Mucosa of rectum (tissue), 2 donors: Measurements from ENCODE around the gene IER5L.

Experiments
- H3K27ac ChIP-seq, 2 donors: one replicate each; pipeline ENCODE4 v1.7.0; 2013; ENCODE audit warnings: inconsistent platforms in 2 of 2, low read depth in 2 of 2, low read length in 2 of 2
- H3K27me3 ChIP-seq, 2 donors: one replicate each; pipeline ENCODE4 v1.7.0; 2013; ENCODE audit warnings: low read length in 2 of 2; ENCODE audit not compliant: control insufficient read depth in 2 of 2, insufficient read depth in 2 of 2
- H3K36me3 ChIP-seq, 2 donors: one replicate each; pipeline ENCODE4 v1.7.0; 2013; ENCODE audit warnings: low read length in 2 of 2; ENCODE audit not compliant: control insufficient read depth in 2 of 2, insufficient read depth in 2 of 2
- H3K4me1 ChIP-seq, 2 donors: one replicate each; pipeline ENCODE4 v1.7.0; 2013; ENCODE audit warnings: low read length in 2 of 2, mild to moderate bottlenecking in 1 of 2; ENCODE audit not compliant: control insufficient read depth in 2 of 2, insufficient read depth in 2 of 2
- H3K4me3 ChIP-seq, 2 donors: one replicate each; pipeline ENCODE4 v1.7.0; 2013; ENCODE audit warnings: low read length in 2 of 2
- H3K9ac ChIP-seq, 2 donors: one replicate each; pipeline ENCODE4 v1.7.0; 2013; ENCODE audit warnings: low read length in 2 of 2, low read depth in 1 of 2, mild to moderate bottlenecking in 1 of 2
- H3K9me3 ChIP-seq, 2 donors: one replicate each; pipeline ENCODE4 v1.7.0; 2013; ENCODE audit warnings: low read length in 2 of 2; ENCODE audit not compliant: control insufficient read depth in 2 of 2
- donor health status: healthy.
- donor health status: Normal muscosa, but diverticular disease.

Gene IER5L

GRCh38 chr9:129150672-129151211 is 27.3 kb downstream of the IER5L start:
- Histone ChIP-seq H3K4me3 (no peak overlapping the region), H3K9ac (no peak overlapping the region), H3K36me3 (peaks cover 8 to 16% of the 10 kb centered on the region in 2 donors), H3K27me3 (no peaks in the 10 kb centered on the region), H3K27ac (no peak overlapping the region), H3K4me1 (peaks cover 3 to 5% of the 10 kb centered on the region in 2 donors), H3K9me3 (no peaks in the 10 kb centered on the region)

DNA sequence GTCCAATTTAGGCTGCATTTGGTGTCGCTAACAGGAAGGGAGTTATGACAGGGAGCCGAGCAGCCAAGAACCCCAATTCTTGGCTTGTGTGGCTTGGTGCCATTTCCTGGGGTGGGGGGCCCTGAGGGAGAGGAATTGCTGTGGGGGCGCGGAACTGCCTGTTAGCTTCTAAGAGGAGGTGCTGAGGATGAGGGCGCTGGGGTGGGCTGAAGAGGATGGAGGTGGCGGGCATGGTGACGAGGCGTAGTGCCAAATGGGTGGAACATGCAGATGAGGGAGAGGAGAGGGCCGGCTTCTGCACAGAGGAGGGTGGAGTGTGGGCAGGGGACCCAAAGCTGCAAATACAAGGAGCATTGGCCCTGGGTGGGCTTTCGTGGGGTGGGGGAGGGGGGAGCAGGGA is 27.9 kb downstream of the IER5L start:
- peaks cover 6 to 11% of the 10 kb centered on the region in 2 donors for H3K4me1 ChIP-seq
- peaks cover 6 to 16% of the 10 kb centered on the region in 2 donors for H3K36me3 ChIP-seq
- no peak overlapping the region for H3K9ac ChIP-seq
- no peaks in the 10 kb centered on the region for H3K9me3 ChIP-seq
- H3K4me3 ChIP-seq = no peak overlapping the region
- H3K27ac ChIP-seq = no peak overlapping the region
- H3K27me3 ChIP-seq = no peaks in the 10 kb centered on the region

DNA sequence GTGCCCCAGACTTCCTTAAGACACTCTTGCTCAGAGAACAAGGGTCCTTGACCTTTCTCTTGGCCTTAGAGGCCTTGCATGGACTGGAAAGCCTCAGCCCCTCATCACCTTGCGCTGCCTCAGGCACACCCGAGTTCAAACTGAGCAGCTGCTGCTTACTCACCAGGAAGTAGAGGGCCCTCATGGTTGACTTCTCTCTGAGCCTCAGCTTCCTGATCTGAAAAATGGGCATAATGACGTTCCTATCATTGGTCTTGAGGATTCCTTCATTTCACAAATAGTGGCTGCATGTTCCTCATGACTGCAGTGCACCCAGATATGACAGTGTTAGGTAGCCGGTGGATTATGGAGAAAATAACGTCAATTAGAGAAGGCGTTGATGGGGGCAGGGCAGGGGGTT is 28.6 kb downstream of the IER5L start:
- H3K9ac ChIP-seq = no peak overlapping the region
- no peaks in the 10 kb centered on the region for H3K9me3 ChIP-seq
- peaks cover 6 to 9% of the 10 kb centered on the region in 2 donors for H3K36me3 ChIP-seq
- no peak overlapping the region for H3K4me3 ChIP-seq
- no peaks in the 10 kb centered on the region for H3K27me3 ChIP-seq
- H3K4me1 ChIP-seq = peaks cover 6 to 12% of the 10 kb centered on the region in 2 donors
- no peak overlapping the region for H3K27ac ChIP-seq

DNA sequence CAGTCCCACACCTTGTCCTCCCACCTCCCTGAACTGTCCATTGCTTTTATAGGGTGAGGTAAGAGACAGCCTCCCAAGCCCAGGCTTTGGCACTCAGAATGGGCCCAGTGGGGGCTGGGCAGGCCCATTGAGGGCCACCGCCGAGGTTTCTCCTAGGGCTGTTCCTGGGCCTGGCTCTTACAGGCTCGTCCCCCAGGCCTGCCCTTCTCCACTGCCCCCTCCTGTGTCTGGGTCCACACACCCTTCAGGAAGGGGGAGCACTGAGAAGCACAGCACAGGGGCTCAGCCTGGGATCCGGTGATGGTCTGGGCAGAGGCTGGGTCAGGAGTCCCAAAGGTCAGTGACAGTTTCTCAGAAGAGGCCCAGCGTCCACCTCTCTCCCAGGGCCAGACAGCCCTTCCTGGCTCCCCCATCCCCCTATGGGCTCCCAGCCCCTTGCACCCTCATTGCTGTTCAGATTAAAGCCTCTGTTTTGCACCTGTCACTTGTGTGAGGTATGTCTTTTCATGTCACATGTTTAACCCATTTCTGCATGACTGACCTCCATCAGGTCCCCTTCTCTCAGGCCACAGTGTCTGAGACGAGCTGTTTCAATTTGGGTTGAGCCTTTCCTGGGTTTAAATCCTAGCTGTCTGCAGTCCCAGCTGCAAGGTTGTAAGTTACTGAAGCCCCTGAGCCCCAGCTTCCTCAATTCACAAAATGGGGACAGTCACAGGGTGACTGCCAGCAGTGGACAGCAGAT is 29.4 kb downstream of the IER5L start:
- H3K4me1 ChIP-seq = peaks cover 6 to 16% of the 10 kb centered on the region in 2 donors
- H3K9ac ChIP-seq = no peak overlapping the region

DNA sequence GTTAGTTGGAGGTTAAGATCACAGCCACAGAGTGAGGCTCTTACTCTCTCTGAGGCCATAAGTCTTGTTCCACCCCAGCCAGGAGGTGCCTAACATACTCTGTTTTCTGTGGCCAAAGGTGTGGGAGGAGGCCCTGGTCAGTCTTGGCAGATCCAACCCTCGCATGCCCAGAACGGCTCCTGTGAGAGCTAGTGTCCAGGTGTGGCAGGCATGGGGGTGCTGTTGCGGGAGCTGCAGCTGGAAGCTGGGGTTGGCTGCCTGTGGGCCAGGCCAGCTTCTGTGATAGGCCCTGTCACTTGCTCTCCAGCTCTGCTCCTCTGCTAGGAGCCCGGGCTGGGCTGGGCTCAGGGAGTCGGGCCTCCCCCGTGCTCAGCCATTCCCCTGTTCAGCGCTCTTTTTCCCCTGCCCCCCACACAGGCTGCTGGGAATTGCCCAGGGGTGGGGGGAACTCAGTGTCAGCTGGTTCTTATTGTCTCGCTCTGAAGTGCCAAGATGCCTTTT is 31.6 kb downstream of the IER5L start:
- Histone ChIP-seq H3K27me3 (no peaks in the 10 kb centered on the region), H3K27ac (peak overlapping the region; percentile 60 to 74), H3K9me3 (no peaks in the 10 kb centered on the region), H3K4me3 (no peak overlapping the region), H3K9ac (peak overlapping the region; percentile 6 to 38), H3K4me1 (peaks cover 24 to 35% of the 10 kb centered on the region in 2 donors), H3K36me3 (peaks cover 6 to 14% of the 10 kb centered on the region in 2 donors)

More for the DNA sequence above, 29.4 kb downstream of the IER5L start:
- peaks cover 6 to 15% of the 10 kb centered on the region in 2 donors for H3K36me3 ChIP-seq
- H3K27ac ChIP-seq = no peak overlapping the region
- H3K4me3 ChIP-seq = no peak overlapping the region
- no peaks in the 10 kb centered on the region for H3K9me3 ChIP-seq
- no peaks in the 10 kb centered on the region for H3K27me3 ChIP-seq

DNA sequence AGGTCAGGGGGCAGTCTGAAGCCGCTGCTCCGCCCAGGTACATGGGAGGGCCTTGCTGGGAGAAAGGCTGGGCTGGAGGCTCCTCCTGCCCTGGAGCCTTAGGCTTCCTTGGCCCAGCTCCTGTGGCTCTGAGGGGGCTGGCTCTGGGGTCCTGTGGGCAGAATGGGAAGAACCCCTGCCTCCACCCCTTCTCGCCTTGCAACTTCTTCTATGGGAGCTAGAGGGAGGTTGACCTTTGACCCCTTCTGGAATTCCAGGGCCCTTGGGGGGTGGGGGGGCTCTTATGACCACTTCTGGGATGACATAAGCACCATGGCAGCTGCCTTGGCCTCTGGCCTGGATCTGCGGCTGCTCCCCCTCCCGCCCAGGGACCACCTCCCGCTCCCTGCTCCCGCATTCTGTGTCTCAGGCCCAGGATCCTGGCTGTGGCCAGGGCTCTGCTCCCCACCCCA is 32.2 kb downstream of the IER5L start:
- no peaks in the 10 kb centered on the region for H3K9me3 ChIP-seq
- peak overlapping the region; percentile 60 to 74 for H3K27ac ChIP-seq
- H3K36me3 ChIP-seq = peaks cover 6 to 12% of the 10 kb centered on the region in 2 donors
- H3K4me3 ChIP-seq = no peak overlapping the region
- peaks cover 31 to 41% of the 10 kb centered on the region in 2 donors for H3K4me1 ChIP-seq
- no peak overlapping the region for H3K9ac ChIP-seq
- no peaks in the 10 kb centered on the region for H3K27me3 ChIP-seq

DNA sequence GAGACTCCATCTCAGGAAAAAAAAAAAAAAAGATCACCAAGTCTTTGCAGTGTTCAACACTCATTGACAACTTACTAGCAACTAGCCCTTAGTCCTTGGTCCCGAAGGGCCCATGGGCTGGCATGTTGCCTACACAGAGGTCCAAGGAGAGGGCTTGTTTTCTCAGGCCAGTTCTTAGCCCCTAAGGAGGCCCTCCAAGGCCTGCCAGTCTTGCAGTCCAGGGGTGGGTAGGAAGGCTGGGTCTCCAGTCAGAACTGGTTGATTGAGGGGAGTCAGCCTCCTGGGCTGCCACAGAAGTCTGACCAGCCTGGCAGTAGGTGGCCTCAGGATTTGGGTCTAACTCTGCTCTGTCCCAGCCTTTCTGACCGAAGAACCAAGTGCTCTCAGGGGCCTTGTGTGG is 32.7 kb downstream of the IER5L start:
- Histone ChIP-seq H3K9ac (no peak overlapping the region), H3K4me3 (no peak overlapping the region), H3K27ac (peak overlapping the region; percentile 60 to 74), H3K9me3 (no peaks in the 10 kb centered on the region), H3K36me3 (peaks cover 6 to 12% of the 10 kb centered on the region in 2 donors), H3K27me3 (no peaks in the 10 kb centered on the region), H3K4me1 (peaks cover 35 to 46% of the 10 kb centered on the region in 2 donors)

DNA sequence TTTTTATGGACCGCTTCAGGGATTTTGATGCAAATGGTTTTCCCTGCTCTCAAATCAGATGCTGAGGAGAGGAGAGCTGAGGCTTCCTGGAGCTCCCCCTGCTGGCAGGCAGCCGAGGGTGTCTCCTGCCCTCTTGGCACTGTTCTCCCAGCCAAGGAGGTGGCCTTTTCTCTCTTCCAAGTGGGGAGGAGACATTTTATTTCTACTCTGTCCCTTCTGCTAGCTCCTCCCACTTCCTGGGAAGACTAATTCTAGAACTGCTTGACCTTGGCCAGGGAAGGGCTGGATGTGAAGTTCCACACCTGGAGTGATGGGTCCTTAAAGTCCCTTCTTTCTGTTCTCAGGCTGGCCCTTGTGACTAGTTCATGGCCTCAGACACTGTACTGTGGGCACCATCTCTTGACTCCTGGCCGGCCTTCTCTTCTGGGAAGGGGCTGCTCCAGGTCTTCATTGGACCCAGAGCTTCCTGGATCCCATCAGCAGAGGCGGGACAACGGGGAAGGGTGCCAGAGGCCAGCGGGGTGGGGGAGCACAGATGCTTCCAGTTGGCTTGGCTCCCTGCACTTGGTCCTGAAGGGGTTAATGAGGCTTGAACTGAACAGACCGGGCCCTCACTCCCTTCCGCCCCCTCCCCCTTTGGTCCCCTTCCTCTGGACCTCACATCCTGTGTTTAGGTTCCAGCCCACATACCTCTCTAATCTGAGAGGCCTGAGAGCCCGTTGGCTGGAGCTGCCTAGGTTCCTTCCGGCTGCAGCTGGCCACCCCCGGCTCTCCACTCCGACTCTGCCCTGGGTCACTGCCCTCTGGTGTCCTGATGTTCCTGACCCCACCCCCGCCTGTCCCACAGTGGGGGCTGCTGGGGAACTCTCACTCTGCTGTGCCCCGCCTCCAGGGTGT is 34.8 kb downstream of the IER5L start:
- no peaks in the 10 kb centered on the region for H3K9me3 ChIP-seq
- no peaks in the 10 kb centered on the region for H3K27me3 ChIP-seq
- peak overlapping the region; percentile 5 to 31 for H3K4me3 ChIP-seq
- peaks cover 46 to 59% of the 10 kb centered on the region in 2 donors for H3K4me1 ChIP-seq
- H3K27ac ChIP-seq = peak overlapping the region; percentile 77 to 99
- peaks cover 0 to 12% of the 10 kb centered on the region in 2 donors for H3K36me3 ChIP-seq
- H3K9ac ChIP-seq = peak overlapping the region; percentile 13 to 32

DNA sequence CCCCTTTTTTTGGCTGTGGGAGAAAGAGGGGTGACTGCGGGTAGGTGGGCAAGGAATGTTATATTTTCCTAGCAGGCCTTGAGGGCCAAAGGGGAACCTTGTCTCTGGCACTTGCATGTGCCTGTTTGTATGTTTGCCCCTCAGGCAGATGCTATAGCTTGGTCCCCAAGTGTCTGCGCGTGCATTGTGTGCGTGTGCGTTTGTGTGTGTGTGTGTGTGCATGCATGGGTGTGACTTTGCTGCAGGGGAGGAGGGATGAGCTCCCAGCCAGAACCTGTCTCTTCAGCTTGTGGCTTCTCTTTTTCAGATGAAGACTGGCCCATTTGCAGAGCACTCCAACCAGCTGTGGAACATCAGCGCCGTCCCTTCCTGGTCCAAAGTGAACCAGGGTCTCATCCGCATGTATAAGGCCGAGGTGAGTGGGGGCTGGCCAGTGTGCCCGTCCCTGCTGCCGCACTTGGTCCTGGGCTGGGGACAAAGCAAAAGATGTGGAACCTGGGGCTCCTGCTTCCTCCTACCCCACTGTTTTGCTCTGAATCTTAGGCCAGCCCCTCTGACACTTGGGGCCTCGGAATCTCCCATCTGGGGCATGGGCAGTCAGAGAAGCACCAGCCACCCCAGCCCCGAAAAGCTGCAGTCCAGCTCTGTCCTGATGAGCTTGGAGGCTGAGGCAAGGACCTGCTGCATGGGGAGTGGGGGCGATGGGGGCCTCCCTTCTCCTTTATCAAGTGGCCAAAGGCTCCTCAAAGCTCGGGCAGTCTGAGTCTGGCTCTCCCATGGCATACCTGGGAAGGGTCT is 35.7 kb downstream of the IER5L start:
- Histone ChIP-seq H3K27me3 (no peaks in the 10 kb centered on the region), H3K27ac (peak overlapping the region; percentile 99), H3K9ac (peak overlapping the region in 1 of 2 donors; percentile 32), H3K9me3 (no peaks in the 10 kb centered on the region), H3K36me3 (peaks cover 3 to 16% of the 10 kb centered on the region in 2 donors), H3K4me3 (peak overlapping the region in 1 of 2 donors; percentile 20), H3K4me1 (peaks cover 46 to 62% of the 10 kb centered on the region in 2 donors)
